NCI-H748 treated with DMSO at 0.1 percent for 48 hours (cell line): ENCODE measurements around the gene ZSCAN2.
A peak's percentile ranks its signal among the peaks of the same experiment; 100 is the strongest.
"Not testable (repeated sequence)": the region's sequence is repeated elsewhere in the genome, so short reads cannot be mapped to it uniquely, and the experiment has no call there.

Source experiments
- DNase-seq: peaks from one replicate; lab custom pipeline; 2025; lab: John Stamatoyannopoulos, UW

Gene ZSCAN2

GRCh38 chr15:84641871-84642270, 41.1 kb downstream of the ZSCAN2 start:
- not testable (repeated sequence) for DNase-seq

GRCh38 chr15:84642640-84643039, 41.8 kb downstream of the ZSCAN2 start:
- DNase-seq, result not testable (repeated sequence)

- no peak for DNase-seq
Measured at GRCh38 chr15:84643838-84644237, 43.0 kb downstream of the ZSCAN2 start.

- DNase-seq, result no peak
Measured at GRCh38 chr15:84645496-84645895, 44.7 kb downstream of the ZSCAN2 start.

GRCh38 chr15:84645997-84646396, 45.2 kb downstream of the ZSCAN2 start:
- DNase-seq, result no peak

GRCh38 chr15:84647726-84648125, 46.9 kb downstream of the ZSCAN2 start:
- no peak for DNase-seq

GRCh38 chr15:84648539-84648938, 47.7 kb downstream of the ZSCAN2 start:
- no peak for DNase-seq

GRCh38 chr15:84649706-84650105, 48.9 kb downstream of the ZSCAN2 start:
- no peak for DNase-seq

GRCh38 chr15:84653584-84653909, 52.7 kb downstream of the ZSCAN2 start:
- DNase-seq, result no peak

GRCh38 chr15:84653910-84654688, 53.3 kb downstream of the ZSCAN2 start, which contains the start of gene WDR73:
Gene WDR73 (minus strand): TSS chr15:84654283. CDS start chr15:84654274, 9 bp downstream.
- peak; percentile 71 for DNase-seq

GRCh38 chr15:84654689-84655453, 54.1 kb downstream of the ZSCAN2 start:
- peak; percentile 68 for DNase-seq

- no peak for DNase-seq
Measured at GRCh38 chr15:84656972-84657371, 56.2 kb downstream of the ZSCAN2 start.

GRCh38 chr15:84657748-84658079, 56.9 kb downstream of the ZSCAN2 start:
- DNase-seq, result no peak

- no peak for DNase-seq
Measured at GRCh38 chr15:84658080-84658787, 57.4 kb downstream of the ZSCAN2 start, which contains the start of gene NMB. Gene NMB (minus strand): TSS chr15:84658199. CDS start chr15:84658152, 47 bp downstream.

- no peak for DNase-seq
Measured at GRCh38 chr15:84658788-84659411, 58.1 kb downstream of the ZSCAN2 start.

- DNase-seq, result no peak
Measured at GRCh38 chr15:84659904-84660781, 59.3 kb downstream of the ZSCAN2 start.

GRCh38 chr15:84661001-84661400, 60.2 kb downstream of the ZSCAN2 start:
- no peak for DNase-seq

- no peak for DNase-seq
Measured at GRCh38 chr15:84666373-84666772, 65.6 kb downstream of the ZSCAN2 start.

- DNase-seq, result no peak
Measured at GRCh38 chr15:84668221-84668982, 67.6 kb downstream of the ZSCAN2 start.

- DNase-seq, result no peak
Measured at GRCh38 chr15:84669726-84670125, 68.9 kb downstream of the ZSCAN2 start.
